ENCODE data around the gene TRPV4. TPM values are rescaled to one million over a fixed set of nuclear protein-coding genes. Genes with fewer than 3 reads are reported as not detected.

Gene TRPV4
- total RNA-seq, 1 donor from 2014 or later, result not detected

DNA sequence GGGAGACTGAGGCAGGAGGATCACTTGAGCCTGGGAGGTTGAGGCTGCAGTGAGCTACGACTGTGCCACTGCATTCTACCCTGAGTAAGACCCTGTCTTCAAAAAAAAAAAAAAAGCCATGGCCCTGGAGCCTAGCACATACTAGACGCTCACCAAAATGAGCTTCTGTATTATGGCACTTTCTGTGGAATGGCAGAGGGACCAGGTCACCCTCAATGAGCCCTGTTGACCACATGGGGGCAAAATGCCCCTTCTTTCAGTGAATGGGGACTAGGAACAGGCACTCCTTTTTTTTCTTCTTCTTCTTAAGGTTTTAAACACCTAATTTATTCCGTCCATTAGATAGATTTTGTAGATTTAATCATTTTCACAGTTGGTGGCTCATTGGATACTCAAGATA, 69.1 kb downstream of the TRPV4 start:
- intact Hi-C loops (cut with micrococcal nuclease), result no loop called here

DNA sequence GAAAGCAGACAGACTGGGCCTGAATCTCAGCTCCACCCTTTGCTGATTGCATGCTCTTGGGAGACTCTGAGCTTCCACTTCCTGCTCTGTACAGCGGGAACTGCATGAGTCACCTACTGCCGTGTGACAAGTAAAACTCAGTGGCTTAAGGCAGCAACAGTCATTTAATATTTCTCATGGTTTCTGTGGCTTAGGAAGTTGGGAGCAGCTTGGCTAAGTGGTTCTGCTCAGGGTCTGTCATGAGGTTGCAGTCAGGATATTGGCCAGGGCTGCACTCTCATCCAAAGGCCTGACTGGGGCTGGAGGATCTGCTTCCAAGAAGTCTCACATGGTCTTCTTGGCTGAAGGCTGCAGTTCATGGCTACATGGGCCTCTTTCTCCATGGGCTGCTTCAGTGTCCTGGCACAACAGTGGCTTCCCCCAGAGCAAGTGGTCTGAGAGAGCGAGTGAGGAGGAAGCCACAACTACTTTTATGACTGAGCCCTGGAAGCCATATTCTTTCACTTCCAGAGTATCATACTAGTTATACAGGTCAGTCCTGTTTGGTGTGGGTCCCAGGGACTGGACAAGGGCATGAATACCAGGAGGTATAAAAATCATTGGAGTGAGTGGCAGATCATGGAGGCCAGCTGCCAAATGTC, 69.9 kb downstream of the TRPV4 start:
- intact Hi-C loops (cut with micrococcal nuclease), result no loop called here

DNA sequence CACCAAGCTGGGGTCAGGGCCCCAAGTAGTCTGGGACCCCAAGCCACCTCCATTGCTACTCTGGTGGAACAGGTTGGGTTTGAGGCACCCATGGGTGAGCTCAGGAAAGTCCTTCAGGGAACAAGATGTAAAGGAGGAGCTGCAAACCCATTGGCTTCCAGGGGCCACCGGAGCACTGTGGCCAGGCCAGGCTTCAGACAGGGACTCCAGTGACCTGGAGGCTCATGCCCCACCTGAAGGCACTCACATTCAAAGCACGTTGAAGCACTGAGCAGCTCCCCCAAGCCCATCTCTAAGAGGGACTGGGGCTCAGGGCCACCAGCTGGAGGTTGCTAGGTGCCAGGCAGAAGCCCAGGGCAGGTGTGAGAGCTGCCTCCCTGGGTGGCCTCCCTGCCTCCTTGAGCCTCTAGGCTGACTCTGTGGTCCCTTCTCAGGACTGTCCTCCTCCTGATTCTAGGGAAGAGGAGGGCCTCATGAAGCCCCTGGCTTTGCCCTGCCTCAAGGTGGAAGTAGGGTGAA, 70.5 kb downstream of the TRPV4 start:
- intact Hi-C loops (cut with micrococcal nuclease), result no loop called here

DNA sequence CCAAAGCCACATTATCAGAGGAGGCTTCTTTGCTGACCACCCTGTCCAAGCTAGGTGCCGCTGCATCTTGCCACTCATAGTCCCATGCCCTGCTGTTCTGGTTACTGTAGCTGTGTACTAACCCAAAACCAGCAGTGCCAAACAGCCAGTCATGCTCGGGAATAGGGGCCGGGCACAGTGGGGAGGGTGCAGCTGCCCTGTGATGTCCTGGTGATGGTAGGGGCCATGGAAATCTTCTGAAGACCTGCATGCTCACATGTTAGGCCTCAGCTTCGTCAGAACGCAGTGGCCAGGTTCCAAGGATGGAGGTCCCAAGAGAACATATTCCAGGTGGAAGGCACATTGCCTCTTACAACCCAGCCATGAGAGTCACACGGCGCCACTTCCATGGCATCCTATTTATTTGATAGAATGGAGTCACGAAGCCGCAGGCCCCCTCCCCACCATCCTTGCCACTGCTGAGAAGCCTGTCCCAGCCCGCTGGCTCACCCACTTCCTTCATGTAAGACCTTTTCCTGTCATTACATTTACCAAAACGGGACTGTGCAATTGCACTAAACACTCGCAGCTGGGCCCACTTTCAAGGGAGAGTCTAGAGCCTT, 71.0 kb downstream of the TRPV4 start:
- intact Hi-C loops (cut with micrococcal nuclease), result no loop called here

DNA sequence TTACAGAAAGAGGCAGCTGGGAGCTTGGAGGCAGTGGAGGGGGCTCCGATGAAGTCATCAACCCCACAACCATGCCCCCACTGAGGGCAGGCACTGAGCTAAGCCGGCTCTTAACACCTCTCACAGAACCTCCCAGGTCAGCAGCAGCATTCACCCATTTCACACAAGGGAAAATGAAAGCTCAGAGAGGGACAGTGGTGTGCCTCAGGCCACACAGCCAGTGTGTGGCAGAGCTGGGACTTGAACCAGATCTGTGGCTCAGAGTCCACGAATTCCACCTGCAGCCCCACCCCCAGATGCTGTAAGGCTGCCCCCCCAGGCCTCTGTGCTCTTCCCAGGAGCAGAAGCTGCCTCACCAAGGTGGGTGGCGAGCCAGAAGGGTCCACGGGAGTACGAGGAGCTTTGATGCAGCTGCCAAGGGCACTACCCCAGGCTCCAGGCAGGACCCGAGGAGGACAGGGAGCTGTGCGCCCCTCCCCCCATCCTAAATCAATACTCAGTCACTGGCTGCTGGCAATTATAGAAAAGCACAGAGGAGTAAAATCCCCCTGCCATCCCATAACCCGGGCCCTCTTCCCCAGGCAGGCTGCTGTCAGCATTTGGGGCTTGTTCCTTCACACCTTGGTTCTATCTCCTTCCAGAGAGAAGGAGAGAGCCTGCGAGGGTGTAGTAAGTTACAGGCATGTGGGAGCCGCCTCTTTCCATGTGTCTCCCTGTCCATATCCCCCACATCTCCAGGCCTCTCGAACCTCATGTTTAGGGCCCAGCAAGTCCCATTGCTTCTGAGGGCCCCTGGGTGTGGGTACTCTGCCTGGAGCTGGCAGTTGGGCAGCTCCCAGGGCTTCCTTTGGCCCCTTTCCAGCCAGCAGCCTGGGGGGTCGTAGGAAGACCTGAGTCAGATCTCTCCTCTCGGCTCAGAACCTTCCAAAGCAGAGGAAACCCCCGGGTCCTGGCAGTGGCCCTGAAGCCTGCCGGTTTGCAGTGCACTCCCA, 72.0 kb downstream of the TRPV4 start:
- intact Hi-C loops (cut with micrococcal nuclease), result no loop called here

DNA sequence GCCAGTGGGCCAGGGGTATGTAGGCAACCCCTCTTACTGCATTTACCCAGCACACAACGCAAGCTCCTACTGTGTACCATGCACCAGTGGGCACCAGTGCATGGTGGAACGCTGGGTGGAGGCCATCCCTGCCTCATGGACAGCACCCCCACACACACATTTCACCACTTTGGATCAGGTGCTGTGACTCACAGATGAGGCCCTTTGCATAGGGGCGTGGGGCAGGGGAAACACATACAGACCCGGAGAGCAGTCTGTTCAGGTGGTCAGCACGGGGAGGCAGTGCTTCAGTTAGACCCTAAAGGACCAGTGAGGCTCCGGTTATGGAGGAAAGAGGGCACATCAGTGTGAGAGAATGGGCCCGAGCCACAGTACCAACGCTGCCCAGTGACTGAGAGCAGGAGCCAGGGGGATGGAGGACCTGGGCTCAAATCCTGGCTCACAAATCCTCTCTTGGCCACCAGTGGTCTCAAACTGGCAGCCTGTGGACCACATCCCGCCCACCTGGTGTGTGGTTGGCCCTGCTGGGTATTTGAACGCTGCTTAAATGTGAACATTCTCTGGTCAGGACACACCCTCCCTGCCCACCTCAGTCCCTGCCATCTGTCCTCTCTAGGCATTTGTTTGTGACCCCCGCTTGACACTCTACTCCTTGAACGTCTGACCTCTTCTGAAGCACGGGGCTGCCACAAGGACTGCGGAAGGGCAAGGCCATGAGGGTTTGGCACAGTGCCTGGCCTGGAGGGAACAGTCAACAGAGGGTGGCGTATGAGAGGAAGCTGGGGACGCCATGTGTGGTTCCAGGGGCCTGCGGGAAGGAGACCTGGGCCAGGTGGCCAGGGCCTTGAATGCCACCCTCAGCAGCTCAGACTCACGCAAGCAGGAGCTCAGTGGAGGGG, 72.9 kb downstream of the TRPV4 start:
- intact Hi-C loops (cut with micrococcal nuclease), result no loop called here

DNA sequence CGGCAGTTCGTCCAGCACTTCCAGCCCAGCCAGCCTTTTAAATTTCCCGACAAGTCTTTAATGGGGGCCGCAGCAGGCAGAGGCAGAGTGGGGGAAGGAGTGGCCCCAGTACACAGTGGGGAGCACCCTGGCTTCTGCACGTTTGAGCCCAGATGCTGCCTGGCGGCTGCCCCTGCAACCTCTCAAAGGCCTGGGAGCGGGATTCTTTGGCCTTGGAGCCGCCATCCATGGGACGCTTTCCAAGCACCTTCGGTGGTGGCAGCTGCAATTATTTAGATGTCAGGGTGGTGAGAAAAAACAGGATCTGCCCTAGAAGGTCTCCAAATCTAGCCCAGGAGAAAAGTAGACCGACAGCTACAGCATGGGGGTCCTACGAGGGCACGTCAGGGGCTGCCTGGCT, 73.6 kb downstream of the TRPV4 start:
- intact Hi-C loops (cut with micrococcal nuclease), result no loop called here

DNA sequence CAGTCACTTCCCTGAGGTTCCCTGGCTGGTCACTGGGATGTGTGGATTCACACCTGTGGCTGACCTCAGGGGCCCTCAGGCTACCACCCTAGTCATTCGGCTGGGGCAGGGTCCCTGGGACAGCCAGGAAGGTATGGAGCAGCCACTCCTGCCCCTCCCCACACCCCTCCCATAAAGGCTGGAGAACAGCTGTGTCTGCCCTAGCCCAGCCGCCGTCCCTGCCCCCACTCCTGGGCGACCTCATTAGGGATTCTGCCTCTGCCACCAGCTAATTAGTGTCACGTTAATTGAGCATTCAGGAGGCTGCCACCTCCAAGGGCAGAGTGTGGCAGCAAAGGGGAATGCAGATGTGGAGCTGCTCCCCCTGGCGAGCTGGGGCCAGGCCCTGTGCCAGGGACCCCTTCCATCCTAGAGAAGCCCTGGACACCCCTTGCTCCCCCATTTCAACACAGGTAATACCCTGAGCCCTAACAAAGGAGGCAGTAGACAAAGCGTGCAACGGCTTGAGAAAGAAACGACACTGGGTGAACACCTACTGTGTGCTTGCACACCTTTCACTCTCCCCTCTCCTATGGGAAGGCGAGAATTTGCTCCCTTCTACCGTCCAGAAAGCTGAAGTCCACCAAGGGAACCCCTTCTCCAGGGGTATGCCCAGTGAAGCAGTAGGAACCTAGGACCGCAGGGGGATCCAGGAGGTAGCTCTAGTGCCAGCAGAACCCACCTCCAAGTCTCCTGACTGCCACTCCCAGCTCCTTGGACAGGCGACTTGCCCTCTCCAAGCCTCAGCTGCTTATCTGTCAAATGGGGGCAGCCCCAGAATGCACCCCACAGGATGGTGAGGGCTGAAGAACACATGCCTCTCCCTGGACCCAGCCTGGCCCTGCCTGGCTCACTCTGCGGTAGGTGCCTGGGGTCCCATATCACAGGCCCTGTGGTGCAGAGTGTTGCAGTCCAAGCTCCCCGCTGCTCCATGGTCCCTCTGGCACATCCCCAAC, 74.5 kb downstream of the TRPV4 start:
- intact Hi-C loops (cut with micrococcal nuclease), result no loop called here

DNA sequence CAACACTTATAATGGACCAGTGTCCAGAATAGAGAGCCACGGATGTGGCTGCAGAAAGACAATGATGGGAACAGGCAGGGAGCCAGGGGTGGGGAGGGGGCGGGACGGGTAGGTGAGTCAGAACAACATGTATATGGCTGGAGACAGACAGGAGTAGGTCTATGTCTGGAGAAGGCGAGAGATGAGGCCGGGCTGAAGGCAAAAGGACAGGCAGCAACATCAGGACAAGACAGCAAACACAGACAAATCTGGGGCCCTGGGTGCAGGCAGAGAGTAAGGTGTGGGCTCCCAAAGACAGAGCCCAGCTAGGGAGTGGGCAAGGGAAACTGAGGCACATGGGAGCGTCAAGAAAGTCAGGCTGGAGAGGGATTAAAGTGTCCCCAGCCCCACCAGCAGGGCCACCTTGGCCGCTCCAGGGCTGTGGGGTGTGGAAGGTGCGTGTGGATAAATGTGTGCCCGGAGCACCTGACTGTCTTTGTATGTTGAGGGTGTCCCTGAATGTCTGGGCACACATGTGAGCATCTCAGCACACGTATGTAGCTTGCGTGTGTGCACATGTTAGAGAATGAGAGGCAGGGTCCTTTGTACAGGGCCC, 75.4 kb downstream of the TRPV4 start:
- intact Hi-C loops (cut with micrococcal nuclease), result no loop called here

DNA sequence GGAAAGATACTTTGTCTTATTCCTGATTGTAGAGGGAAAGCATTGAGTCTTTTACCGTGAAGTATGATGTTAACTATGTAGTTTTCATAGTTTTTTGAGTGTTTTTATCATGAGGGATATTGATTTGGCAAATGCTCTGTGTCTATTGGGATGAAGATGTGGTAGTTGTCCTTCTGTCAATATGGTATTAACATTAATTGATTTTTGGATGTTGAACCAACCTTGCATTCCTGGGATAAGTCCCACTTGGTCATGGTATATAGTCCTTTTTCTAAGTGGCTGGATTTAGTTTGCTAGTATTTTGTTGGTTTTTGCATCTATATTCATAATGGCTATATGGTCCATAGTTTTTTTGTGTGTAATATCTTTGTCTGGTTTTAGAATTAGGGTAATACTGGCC, 76.7 kb downstream of the TRPV4 start:
- intact Hi-C loops (cut with micrococcal nuclease), result no loop called here

DNA sequence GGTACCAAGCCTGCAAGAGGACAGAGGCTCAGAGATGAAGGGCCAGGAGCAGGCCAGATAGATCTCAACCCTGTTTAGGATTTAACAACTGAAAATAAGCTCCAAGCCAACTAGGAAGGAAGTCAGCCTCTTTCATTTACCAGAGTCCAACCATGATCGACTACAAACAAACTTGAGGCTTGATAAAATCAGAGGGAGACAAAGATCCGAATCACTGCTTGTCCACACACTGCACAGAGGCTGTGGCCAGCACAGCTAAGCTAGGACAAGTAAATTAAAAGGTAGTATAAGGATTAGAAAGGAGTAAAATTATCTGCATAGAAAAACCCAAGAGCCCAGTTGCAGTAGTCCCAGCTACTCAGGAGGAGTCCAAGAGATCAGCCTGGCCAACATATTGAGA, 79.2 kb downstream of the TRPV4 start:
- intact Hi-C loops (cut with micrococcal nuclease), result no loop called here

DNA sequence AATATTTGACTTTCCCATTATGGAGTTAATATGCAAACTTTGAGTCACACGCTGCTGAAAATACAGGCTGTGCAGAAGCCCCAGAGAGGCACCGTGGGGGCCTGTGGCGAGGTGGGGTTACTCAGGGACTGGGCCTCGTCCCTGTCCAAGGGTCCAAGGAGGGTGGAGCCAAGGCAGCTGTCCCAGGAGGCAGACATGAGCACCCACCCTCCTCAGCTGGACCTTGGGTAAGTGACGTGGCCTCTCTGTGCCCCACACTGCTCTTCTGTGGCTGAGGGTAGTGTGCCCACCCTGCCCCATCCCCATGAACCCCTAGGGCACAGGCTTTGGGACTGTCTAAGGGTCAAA, 80.2 kb downstream of the TRPV4 start:
- intact Hi-C loops (cut with micrococcal nuclease), result no loop called here

DNA sequence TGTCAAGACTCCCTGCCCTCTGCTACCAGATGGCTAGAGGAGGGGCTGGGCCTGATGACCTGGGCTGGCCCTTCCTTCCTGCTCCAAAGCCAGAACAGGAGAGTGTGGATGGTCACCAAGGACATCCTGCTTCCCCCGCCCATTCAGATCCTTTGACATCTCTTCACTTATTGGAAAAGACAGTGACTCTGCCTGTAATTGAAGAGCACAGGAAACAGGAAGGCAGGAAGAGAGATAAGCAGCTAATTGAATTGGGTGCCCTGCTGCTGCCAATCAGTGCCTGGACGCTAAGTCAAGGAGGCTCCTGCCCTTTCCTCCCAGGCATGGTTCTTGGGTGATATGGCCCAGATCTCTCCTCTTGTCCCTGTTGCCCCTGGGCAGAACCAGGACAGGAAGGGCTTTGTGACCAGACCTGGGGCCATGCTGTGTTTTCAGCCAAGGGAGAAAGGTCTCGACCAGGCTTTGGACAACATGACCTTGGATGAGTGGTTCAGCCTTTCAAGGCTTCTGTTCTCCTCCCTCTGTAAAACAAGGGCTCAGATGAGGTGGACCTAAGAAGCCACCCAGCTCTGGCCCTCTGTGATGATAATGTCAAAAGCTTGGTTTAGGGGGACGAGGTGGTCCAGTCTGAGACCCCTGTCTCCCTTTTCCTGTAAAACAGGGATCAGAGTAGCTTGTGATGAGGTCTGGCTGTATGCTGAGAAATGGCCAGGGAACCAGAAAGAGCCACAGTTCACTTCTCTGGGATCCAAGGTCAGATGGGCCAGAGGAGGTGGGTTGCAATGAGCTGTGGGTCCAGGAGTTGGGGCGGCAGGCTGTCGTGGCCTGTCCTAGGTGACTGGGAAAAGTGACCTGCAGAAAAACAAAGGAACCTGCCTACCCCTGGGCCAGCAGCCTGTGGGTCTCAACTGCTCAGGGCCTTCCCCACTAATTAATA, 80.8 kb downstream of the TRPV4 start:
- intact Hi-C loops (cut with micrococcal nuclease), result no loop called here

DNA sequence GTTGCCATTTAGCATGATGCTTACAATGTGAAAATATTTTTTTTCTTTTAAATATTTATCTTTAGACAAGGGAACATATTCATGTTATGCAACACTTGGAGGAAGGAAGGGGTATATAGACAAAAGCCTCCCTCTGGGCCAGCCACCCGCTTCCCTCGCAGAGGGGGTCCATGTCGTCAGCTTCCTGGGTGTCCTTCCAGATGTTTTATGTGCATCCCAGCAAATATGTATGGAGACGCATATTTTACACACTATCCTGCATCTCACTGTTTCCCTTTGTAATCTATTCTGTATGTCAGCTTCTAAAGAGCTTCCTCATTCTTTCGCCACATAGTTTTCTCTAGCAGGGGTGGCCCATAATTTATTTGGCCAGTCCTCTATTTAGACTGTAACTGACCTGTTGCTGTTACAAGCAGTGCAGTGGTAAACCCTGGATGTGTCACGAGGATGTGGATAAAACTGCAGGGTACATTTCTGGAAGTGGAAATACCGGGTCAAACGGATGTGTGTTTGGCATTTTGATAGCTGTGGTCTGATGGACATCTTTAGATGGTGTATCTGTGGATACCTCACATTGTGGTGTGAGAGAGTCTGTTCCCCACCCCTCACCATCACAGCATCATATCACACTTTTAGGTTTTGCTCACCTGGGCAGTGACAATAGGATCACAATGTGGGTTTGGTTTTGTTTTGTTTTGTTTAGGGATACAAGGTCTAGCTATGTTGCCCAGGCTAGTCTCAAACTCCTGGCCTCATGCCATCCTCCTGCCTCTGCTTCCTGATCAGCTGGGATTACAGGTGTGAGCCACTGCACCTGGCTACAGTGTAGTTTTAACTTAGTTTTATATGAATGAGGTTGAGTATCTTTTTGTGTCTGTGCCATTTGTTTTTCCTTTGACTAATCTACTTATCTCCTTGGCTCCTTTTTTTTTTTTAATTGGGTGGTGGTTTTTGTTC, 87.9 kb downstream of the TRPV4 start:
- intact Hi-C loops (cut with micrococcal nuclease), result no loop called here

DNA sequence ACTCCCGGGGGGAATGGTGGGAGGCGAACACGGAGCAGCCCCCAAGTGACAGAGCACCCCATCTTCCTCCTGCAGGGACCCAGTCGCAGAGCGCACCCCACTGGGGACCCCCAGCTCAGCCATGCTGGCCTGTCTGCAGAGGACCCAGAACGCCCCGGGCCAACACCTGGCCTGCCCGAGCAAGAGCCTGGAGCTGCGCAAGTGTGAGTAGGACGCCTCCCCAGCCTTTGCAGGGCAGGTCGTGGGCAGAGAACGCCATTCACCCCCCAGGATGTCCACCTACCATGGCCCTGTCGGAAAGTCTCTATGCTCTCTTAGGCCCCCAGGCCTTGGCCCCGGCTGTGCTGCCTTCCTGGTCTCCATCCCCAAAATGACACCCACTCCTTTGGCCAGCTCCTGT, 89.2 kb downstream of the TRPV4 start:
- intact Hi-C loops (cut with micrococcal nuclease), result no loop called here

DNA sequence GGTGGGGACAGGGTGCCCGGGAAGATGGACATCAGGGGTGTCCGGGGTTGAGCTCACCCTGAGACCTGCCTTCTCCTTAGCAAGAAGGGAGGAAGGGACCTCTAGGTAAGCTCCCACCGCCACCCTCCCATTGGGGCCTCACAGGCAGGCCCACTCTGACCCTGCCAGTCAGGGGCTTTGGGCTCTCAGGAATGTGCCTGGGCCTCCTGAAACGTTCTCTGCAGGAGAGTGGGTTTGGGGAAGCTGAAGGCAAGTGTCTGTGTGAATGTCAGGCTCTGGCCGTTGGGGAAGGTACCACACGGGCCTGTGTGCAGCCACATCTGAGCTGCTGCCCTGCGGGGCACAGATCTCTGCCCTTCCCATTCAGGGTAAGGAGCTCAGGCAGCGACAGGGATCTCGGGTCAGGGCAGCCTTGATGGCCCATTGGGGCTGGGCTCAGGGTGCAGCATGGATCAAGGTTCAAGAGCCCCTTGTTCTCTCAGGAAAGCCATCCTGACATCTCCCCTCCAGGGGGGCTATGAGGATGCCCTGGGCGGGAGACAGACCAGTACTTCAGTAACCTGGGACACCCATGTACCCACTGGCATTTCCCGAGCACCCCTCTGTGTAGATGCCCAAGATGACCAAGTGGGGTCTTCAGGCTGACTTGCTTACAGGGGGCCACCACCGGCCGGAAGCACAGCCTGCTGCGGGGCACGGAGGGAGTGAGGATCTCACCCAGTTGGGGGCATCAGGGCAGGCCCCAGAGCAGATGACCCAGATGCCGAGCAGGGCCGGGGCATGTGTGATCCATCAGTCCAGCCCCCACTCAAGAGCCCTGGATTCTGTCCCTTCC, 89.9 kb downstream of the TRPV4 start:
- intact Hi-C loops (cut with micrococcal nuclease), result no loop called here
